ENCODE measurements around the gene PFN1.

DNA sequence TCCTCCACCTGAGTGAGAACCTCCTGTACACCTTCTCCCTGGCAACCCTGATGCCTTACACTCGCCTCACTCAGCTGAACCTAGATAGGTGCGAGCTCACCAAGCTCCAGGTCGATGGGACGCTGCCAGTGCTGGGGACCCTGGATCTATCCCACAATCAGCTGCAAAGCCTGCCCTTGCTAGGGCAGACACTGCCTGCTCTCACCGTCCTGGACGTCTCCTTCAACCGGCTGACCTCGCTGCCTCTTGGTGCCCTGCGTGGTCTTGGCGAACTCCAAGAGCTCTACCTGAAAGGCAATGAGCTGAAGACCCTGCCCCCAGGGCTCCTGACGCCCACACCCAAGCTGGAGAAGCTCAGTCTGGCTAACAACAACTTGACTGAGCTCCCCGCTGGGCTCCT, 15.6 kb downstream of the PFN1 start:
- TF ChIP-seq EP300 (IDR thresholded peaks at IDR 0.05; ENCODE audit: borderline replicate concordance): no peak
- no peak for TF ChIP-seq RAD21 (IDR thresholded peaks at IDR 0.05; ENCODE audit: low read depth)

Measured in Ishikawa (cell line).